GM23338 (cell line): ENCODE data around the gene OR52B6. TPM values are rescaled to one million over a fixed set of nuclear protein-coding genes. Genes with fewer than 3 reads are reported as not detected.

ENCODE experiments used
- ATAC-seq: fragments of 200-7000 bp; cut with Tn5 transposase; 3 replicates; pipeline ENCODE4 v1.9.1; 2020
- DNase-seq: peaks from one replicate; pipeline ENCODE4 v3.0.0-alpha.2; 2015; ENCODE audit warnings: low spot score
- H2AFZ ChIP-seq: fragments of 200-600 bp; sonication (generic); 2 replicates; pipeline ENCODE4 v1.8.0; 2016; ENCODE audit warnings: antibody characterized with exemption, mild to moderate bottlenecking, moderate library complexity
- H3F3A ChIP-seq: fragments of 200-600 bp; sonication (generic); replicated peaks from 2 replicates; pipeline ENCODE4 v1.8.0; 2017; ENCODE audit warnings: antibody characterized with exemption, mixed run types, low read depth
- H3K27ac ChIP-seq: fragments of 200-600 bp; sonication (generic); 2 replicates; pipeline ENCODE4 v1.6.1; 2016; ENCODE audit warnings: low read depth
- H3K27me3 ChIP-seq: fragments of 200-600 bp; sonication (generic); 2 replicates; pipeline ENCODE4 v1.8.0; 2016; ENCODE audit warnings: mild to moderate bottlenecking, mixed run types, moderate library complexity; ENCODE audit not compliant: insufficient read depth
- H3K36me3 ChIP-seq: fragments of 200-600 bp; sonication (generic); 2 replicates; pipeline ENCODE4 v1.8.0; 2016; ENCODE audit warnings: mild to moderate bottlenecking; ENCODE audit not compliant: insufficient read depth
- H3K4me1 ChIP-seq: fragments of 200-600 bp; sonication (generic); 2 replicates; pipeline ENCODE4 v1.8.0; 2016; ENCODE audit warnings: mild to moderate bottlenecking, moderate library complexity; ENCODE audit not compliant: insufficient read depth
- H3K4me2 ChIP-seq: fragments of 200-600 bp; sonication (generic); 2 replicates; pipeline ENCODE4 v1.7.1; 2017; ENCODE audit warnings: mixed run types
- H3K4me3 ChIP-seq: fragments of 200-600 bp; sonication (generic); 2 replicates; pipeline ENCODE4 v1.6.1; 2016; ENCODE audit warnings: mixed run types
- H3K79me2 ChIP-seq: fragments of 200-600 bp; sonication (generic); replicated peaks from 2 replicates; pipeline ENCODE4 v1.8.0; 2017; ENCODE audit warnings: mild to moderate bottlenecking; ENCODE audit not compliant: insufficient read depth
- H3K9me2 ChIP-seq: fragments of 200-600 bp; sonication (generic); 2 replicates; pipeline ENCODE4 v1.8.0; 2017; ENCODE audit not compliant: insufficient read depth
- H4K20me1 ChIP-seq: fragments of 200-600 bp; sonication (generic); replicated peaks from 2 replicates; pipeline ENCODE4 v1.8.0; 2017; ENCODE audit warnings: mild to moderate bottlenecking; ENCODE audit not compliant: insufficient read depth
- H3K27ac Mint-ChIP-seq: 2 replicates; pipeline ENCODE4 v1.8.0; 2020; ENCODE audit warnings: inconsistent platforms, mild to moderate bottlenecking, moderate library complexity, mixed read lengths
- H3K27me3 Mint-ChIP-seq: 3 replicates; pipeline ENCODE4 v1.8.0; 2022; ENCODE audit warnings: low read depth, mild to moderate bottlenecking, moderate library complexity, mixed read lengths, inconsistent platforms; ENCODE audit not compliant: insufficient read depth, poor library complexity
- H3K36me3 Mint-ChIP-seq: 3 replicates; pipeline ENCODE4 v1.8.0; 2021; ENCODE audit warnings: low read depth, mild to moderate bottlenecking, inconsistent platforms, moderate library complexity, mixed read lengths
- H3K4me1 Mint-ChIP-seq: 3 replicates; pipeline ENCODE4 v1.8.0; 2020; ENCODE audit warnings: mild to moderate bottlenecking, inconsistent platforms, mixed read lengths
- H3K4me3 Mint-ChIP-seq: 3 replicates; pipeline ENCODE4 v1.8.0; 2021; ENCODE audit warnings: moderate library complexity, mild to moderate bottlenecking, inconsistent platforms, mixed read lengths
- H3K9me3 Mint-ChIP-seq: 3 replicates; pipeline ENCODE4 v1.8.0; 2020; ENCODE audit warnings: moderate library complexity, mild to moderate bottlenecking, inconsistent platforms, mixed read lengths
- CREB1 ChIP-seq: fragments of 250-450 bp; sonication (Bioruptor Pico); IDR thresholded peaks from 2 replicates; pipeline ENCODE4 v1.5.0; 2020; ENCODE audit warnings: low read depth, mild to moderate bottlenecking, moderate library complexity
- ETS1 ChIP-seq: IDR thresholded peaks from 2 replicates; pipeline ENCODE4 v1.6.1; 2016; ENCODE audit warnings: antibody characterized with exemption
- EZH2 ChIP-seq: fragments of 200-600 bp; sonication (generic); IDR thresholded peaks from one replicate; pipeline ENCODE4 v1.8.0; 2017; ENCODE audit warnings: antibody characterized with exemption, mild to moderate bottlenecking, low read depth; ENCODE audit not compliant: unreplicated experiment
- EZH2phosphoT487 ChIP-seq: fragments of 200-600 bp; sonication (generic); IDR thresholded peaks from one replicate; pipeline ENCODE4 v1.8.1; 2018; ENCODE audit warnings: antibody characterized with exemption; ENCODE audit not compliant: unreplicated experiment
- JUNB ChIP-seq: IDR thresholded peaks from one replicate; pipeline ENCODE4 v1.6.1; 2016; ENCODE audit warnings: antibody characterized with exemption; ENCODE audit not compliant: unreplicated experiment
- NANOG ChIP-seq: IDR thresholded peaks from 2 replicates; pipeline ENCODE4 v1.6.1; 2016; ENCODE audit warnings: antibody characterized with exemption, borderline replicate concordance
- POLR2AphosphoS5 ChIP-seq: IDR thresholded peaks from 2 replicates; pipeline ENCODE4 v1.6.1; 2016; ENCODE audit warnings: antibody characterized with exemption, low read depth
- REST ChIP-seq: IDR thresholded peaks from one replicate; pipeline ENCODE4 v1.6.1; 2018; ENCODE audit warnings: antibody characterized with exemption; ENCODE audit not compliant: unreplicated experiment
- STAT1 ChIP-seq: IDR thresholded peaks from one replicate; pipeline ENCODE4 v1.6.1; 2016; ENCODE audit warnings: antibody characterized with exemption; ENCODE audit not compliant: unreplicated experiment
- ZNF114 ChIP-seq: fragments of 250-450 bp; sonication (Bioruptor Pico); IDR thresholded peaks from 2 replicates; pipeline ENCODE4 v1.5.0; 2020; ENCODE audit warnings: mild to moderate bottlenecking, moderate library complexity
- ZNF331 ChIP-seq: fragments of 250-450 bp; sonication (Bioruptor Pico); IDR thresholded peaks from 2 replicates; pipeline ENCODE4 v1.5.0; 2020; ENCODE audit warnings: low read depth, mild to moderate bottlenecking, moderate library complexity
- polyA plus RNA-seq: library from polyadenylated mRNA; unstranded; fragments of >200 nt; fragmentation: Nextera tagmentation; extraction: Ambion mirVana; gene quantifications from 2 replicates; pipeline ENCODE4 v1.2.1, GENCODE V29; 2016
- total RNA-seq: library from RNA; depleted of rRNA; stranded (reverse); fragments of >200 nt; shearing (Covaris generic); gene quantifications from 2 replicates; pipeline ENCODE4 v1.2.3, GENCODE V29; 2014
- TF ChIP-seq, protein P1 (sequence below), 2 experiments: fragments of 200-600 bp in 1 of 2; sonication (generic) in 1 of 2; conservative IDR thresholded peaks; 2 replicates each; pipeline versions ENCODE4 v1.5.1 to v1.6.1; 2016 to 2017; ENCODE audit warnings: antibody characterized with exemption in 2 of 2, low read depth in 2 of 2, mild to moderate bottlenecking in 2 of 2, moderate library complexity in 1 of 2
- TF ChIP-seq, protein P2 (sequence below): fragments of 250-450 bp; sonication (Bioruptor Pico); IDR thresholded peaks from 2 replicates; pipeline ENCODE4 v1.5.0; 2020; ENCODE audit warnings: mild to moderate bottlenecking, moderate library complexity

Gene OR52B6
- total and polyA plus RNA-seq, 2 experiments from 2014 or later, result not detected

DNA sequence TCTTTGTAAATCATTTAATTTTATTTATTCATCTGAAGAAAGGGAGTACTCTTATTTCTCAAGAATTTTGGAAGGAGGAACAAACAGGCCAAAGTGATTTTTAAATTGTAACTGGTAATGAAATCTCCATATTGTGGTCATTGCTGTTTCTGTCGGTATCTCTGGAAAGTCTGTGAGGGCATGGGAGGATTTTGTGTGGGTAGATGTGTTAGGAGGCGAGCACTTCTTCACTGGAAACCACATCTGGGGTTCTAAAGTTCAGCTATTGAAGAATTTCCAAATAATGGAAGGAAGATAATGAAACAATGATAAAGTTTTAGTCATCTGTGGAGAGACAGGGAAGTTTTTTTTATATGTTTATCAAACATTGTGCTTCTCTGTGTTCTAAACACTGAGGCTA is 50.7 kb downstream of the OR52B6 start:
- no peak for ATAC-seq
- Histone ChIP-seq H3K4me2 (no peak overlapping the region), H3K79me2 (no peaks in the 10 kb centered on the region), H3K4me1 (no peaks in the 10 kb centered on the region), H3F3A (no peaks in the 10 kb centered on the region), H2AFZ (no peak overlapping the region), H3K9me2 (peaks cover 24% of the 10 kb centered on the region; the same call in 1 of the 2 replicates), H4K20me1 (no peaks in the 10 kb centered on the region), H3K36me3 (no peaks in the 10 kb centered on the region), H3K27ac (no peak overlapping the region), H3K4me3 (no peak overlapping the region), H3K27me3 (no peaks in the 10 kb centered on the region)
- Mint-ChIP-seq H3K9me3 (peaks cover 3% of the 10 kb centered on the region; the same call in 1 of the 3 replicates), H3K4me1 (no peaks in the 10 kb centered on the region), H3K4me3 (no peak overlapping the region), H3K27me3 (no peaks in the 10 kb centered on the region), H3K27ac (no peak overlapping the region), H3K36me3 (peaks cover 4% of the 10 kb centered on the region; the same call in 2 of the 3 replicates)
- DNase-seq, result no peak
- TF ChIP-seq REST (no peak), ZNF114 (CRISPR knock-in tag) (no peak), ZNF331 (CRISPR knock-in tag) (no peak), ETS1 (no peak), EZH2 (no peak), NANOG (no peak), JUNB (no peak), STAT1 (no peak), CREB1 (CRISPR knock-in tag) (no peak), POLR2AphosphoS5 (no peak), EZH2phosphoT487 (no peak)
- TF ChIP-seq, protein P1, sequence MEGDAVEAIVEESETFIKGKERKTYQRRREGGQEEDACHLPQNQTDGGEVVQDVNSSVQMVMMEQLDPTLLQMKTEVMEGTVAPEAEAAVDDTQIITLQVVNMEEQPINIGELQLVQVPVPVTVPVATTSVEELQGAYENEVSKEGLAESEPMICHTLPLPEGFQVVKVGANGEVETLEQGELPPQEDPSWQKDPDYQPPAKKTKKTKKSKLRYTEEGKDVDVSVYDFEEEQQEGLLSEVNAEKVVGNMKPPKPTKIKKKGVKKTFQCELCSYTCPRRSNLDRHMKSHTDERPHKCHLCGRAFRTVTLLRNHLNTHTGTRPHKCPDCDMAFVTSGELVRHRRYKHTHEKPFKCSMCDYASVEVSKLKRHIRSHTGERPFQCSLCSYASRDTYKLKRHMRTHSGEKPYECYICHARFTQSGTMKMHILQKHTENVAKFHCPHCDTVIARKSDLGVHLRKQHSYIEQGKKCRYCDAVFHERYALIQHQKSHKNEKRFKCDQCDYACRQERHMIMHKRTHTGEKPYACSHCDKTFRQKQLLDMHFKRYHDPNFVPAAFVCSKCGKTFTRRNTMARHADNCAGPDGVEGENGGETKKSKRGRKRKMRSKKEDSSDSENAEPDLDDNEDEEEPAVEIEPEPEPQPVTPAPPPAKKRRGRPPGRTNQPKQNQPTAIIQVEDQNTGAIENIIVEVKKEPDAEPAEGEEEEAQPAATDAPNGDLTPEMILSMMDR (conservative IDR thresholded peaks at IDR 0.05; ENCODE audit: low read depth in 2 of 2), result no peak
- TF ChIP-seq, protein P2, sequence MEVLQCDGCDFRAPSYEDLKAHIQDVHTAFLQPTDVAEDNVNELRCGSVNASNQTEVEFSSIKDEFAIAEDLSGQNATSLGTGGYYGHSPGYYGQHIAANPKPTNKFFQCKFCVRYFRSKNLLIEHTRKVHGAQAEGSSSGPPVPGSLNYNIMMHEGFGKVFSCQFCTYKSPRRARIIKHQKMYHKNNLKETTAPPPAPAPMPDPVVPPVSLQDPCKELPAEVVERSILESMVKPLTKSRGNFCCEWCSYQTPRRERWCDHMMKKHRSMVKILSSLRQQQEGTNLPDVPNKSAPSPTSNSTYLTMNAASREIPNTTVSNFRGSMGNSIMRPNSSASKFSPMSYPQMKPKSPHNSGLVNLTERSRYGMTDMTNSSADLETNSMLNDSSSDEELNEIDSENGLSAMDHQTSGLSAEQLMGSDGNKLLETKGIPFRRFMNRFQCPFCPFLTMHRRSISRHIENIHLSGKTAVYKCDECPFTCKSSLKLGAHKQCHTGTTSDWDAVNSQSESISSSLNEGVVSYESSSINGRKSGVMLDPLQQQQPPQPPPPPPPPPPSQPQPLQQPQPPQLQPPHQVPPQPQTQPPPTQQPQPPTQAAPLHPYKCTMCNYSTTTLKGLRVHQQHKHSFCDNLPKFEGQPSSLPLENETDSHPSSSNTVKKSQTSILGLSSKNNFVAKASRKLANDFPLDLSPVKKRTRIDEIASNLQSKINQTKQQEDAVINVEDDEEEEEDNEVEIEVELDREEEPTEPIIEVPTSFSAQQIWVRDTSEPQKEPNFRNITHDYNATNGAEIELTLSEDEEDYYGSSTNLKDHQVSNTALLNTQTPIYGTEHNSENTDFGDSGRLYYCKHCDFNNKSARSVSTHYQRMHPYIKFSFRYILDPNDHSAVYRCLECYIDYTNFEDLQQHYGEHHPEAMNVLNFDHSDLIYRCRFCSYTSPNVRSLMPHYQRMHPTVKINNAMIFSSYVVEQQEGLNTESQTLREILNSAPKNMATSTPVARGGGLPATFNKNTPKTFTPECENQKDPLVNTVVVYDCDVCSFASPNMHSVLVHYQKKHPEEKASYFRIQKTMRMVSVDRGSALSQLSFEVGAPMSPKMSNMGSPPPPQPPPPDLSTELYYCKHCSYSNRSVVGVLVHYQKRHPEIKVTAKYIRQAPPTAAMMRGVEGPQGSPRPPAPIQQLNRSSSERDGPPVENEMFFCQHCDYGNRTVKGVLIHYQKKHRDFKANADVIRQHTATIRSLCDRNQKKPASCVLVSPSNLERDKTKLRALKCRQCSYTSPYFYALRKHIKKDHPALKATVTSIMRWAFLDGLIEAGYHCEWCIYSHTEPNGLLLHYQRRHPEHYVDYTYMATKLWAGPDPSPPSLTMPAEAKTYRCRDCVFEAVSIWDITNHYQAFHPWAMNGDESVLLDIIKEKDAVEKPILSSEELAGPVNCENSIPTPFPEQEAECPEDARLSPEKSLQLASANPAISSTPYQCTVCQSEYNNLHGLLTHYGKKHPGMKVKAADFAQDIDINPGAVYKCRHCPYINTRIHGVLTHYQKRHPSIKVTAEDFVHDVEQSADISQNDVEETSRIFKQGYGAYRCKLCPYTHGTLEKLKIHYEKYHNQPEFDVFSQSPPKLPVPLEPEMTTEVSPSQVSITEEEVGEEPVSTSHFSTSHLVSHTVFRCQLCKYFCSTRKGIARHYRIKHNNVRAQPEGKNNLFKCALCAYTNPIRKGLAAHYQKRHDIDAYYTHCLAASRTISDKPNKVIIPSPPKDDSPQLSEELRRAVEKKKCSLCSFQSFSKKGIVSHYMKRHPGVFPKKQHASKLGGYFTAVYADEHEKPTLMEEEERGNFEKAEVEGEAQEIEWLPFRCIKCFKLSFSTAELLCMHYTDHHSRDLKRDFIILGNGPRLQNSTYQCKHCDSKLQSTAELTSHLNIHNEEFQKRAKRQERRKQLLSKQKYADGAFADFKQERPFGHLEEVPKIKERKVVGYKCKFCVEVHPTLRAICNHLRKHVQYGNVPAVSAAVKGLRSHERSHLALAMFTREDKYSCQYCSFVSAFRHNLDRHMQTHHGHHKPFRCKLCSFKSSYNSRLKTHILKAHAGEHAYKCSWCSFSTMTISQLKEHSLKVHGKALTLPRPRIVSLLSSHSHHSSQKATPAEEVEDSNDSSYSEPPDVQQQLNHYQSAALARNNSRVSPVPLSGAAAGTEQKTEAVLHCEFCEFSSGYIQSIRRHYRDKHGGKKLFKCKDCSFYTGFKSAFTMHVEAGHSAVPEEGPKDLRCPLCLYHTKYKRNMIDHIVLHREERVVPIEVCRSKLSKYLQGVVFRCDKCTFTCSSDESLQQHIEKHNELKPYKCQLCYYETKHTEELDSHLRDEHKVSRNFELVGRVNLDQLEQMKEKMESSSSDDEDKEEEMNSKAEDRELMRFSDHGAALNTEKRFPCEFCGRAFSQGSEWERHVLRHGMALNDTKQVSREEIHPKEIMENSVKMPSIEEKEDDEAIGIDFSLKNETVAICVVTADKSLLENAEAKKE (CRISPR knock-in tag), result no peak
